Astrocyte (in vitro differentiated cells and primary cell): ENCODE data around the gene SRP9.

Experiments
- EZH2 ChIP-seq: IDR thresholded peaks from 2 replicates; pipeline ENCODE4 v1.6.1; 2012; ENCODE audit warnings: mild to moderate bottlenecking, low read length, inconsistent platforms; ENCODE audit not compliant: insufficient read depth
- TF ChIP-seq, protein P1 (sequence below): IDR thresholded peaks from 2 replicates; pipeline ENCODE4 v1.5.1; 2011; ENCODE audit warnings: low read depth, mild to moderate bottlenecking, inconsistent platforms, low read length, moderate library complexity; ENCODE audit not compliant: insufficient read depth

DNA sequence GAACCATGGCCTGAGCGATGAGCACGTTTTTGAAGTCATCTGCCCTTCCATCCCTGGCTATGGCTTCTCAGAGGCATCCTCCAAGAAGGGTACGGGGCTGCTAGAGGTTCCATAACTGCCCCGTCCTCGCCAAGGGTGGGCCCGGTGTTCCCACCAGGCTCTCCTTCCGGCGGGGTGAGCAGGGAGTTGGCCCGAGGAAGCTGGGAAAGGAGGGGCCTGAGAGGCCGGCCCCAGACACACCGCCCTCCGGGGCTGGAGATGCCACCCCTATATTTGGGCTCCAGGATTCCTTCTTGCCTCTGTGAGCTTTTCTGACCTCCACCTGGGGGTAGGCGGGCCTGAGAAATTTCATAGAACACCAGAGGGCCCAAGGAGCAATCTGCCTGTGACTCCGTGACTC, 61.2 kb downstream of the SRP9 start:
- TF ChIP-seq, protein P1, sequence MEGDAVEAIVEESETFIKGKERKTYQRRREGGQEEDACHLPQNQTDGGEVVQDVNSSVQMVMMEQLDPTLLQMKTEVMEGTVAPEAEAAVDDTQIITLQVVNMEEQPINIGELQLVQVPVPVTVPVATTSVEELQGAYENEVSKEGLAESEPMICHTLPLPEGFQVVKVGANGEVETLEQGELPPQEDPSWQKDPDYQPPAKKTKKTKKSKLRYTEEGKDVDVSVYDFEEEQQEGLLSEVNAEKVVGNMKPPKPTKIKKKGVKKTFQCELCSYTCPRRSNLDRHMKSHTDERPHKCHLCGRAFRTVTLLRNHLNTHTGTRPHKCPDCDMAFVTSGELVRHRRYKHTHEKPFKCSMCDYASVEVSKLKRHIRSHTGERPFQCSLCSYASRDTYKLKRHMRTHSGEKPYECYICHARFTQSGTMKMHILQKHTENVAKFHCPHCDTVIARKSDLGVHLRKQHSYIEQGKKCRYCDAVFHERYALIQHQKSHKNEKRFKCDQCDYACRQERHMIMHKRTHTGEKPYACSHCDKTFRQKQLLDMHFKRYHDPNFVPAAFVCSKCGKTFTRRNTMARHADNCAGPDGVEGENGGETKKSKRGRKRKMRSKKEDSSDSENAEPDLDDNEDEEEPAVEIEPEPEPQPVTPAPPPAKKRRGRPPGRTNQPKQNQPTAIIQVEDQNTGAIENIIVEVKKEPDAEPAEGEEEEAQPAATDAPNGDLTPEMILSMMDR, result no peak
- TF ChIP-seq EZH2, result no peak
